Left renal cortex interstitium (tissue), 4 donors: ENCODE data around the gene CCDC169. TPM values are rescaled to one million over a fixed set of nuclear protein-coding genes. Genes with fewer than 3 reads are reported as not detected.
A peak's percentile ranks its signal among the peaks of the same experiment; 100 is the strongest.
"Not testable (repeated sequence)": the region's sequence is repeated elsewhere in the genome, so short reads cannot be mapped to it uniquely, and the experiment has no call there.

Experiments
- DNase-seq, 4 donors: peaks; one replicate each; pipeline ENCODE4 v3.0.0-alpha.2; 2013; ENCODE audit warnings: low read depth in 4 of 4, low spot score in 2 of 4, missing footprints in 1 of 4
- polyA plus RNA-seq, 4 donors: library from polyadenylated mRNA; unstranded; fragments of 120-200 nt; gene quantifications; one replicate each; pipeline ENCODE4 v1.2.1, GENCODE V29; 2013; ENCODE audit not compliant: insufficient read length in 4 of 4

The CCDC169 gene
- polyA plus RNA-seq, result 1 to 10 TPM; 3.6 to 6.1 (median 5.2) TPM

- peak; percentile 48 to 68 (median 62) for DNase-seq
Observed at GRCh38 chr13:36297366-36298338, at the start of gene CCDC169. TSS of gene CCDC169 (minus strand) at chr13:36297814. CDS start at chr13:36297719, 95 bp downstream.

GRCh38 chr13:36346222-36347083 lies 48.8 kb upstream of the CCDC169 start, which contains the start of gene SPART:
TSS of gene SPART (minus strand) at chr13:36346394. CDS start at chr13:36335830, 10,564 bp downstream.
- peak; percentile 77 to 84 (median 80) for DNase-seq

GRCh38 chr13:36345438-36346221 lies 48.0 kb upstream of the CCDC169 start:
- DNase-seq, result peak; percentile 57 to 76 (median 67)

- DNase-seq, result peak in 1 of 4 donors; percentile 15
Observed at GRCh38 chr13:36344886-36345437, 47.3 kb upstream of the CCDC169 start.

- no peak for DNase-seq
Observed at GRCh38 chr13:36344173-36344572, 46.6 kb upstream of the CCDC169 start.

- no peak for DNase-seq
Observed at GRCh38 chr13:36343766-36344165, 46.2 kb upstream of the CCDC169 start.

- DNase-seq, result no peak
Observed at GRCh38 chr13:36342715-36343114, 45.1 kb upstream of the CCDC169 start.

- DNase-seq, result no peak
Observed at GRCh38 chr13:36341718-36342117, 44.1 kb upstream of the CCDC169 start.

- DNase-seq, result no peak
Observed at GRCh38 chr13:36339600-36340155, 42.1 kb upstream of the CCDC169 start.

- no peak for DNase-seq
Observed at GRCh38 chr13:36337938-36338641, 40.5 kb upstream of the CCDC169 start.

- no peak for DNase-seq
Observed at GRCh38 chr13:36332986-36333385, 35.4 kb upstream of the CCDC169 start.

GRCh38 chr13:36332255-36332654 lies 34.6 kb upstream of the CCDC169 start:
- DNase-seq, result not testable (repeated sequence)

- no peak for DNase-seq
Observed at GRCh38 chr13:36331280-36331679, 33.7 kb upstream of the CCDC169 start.

GRCh38 chr13:36329361-36329760 lies 31.7 kb upstream of the CCDC169 start:
- DNase-seq, result no peak

- DNase-seq, result no peak
Observed at GRCh38 chr13:36328821-36329220, 31.2 kb upstream of the CCDC169 start.

GRCh38 chr13:36325912-36326311 lies 28.3 kb upstream of the CCDC169 start:
- DNase-seq, result no peak

- not testable (repeated sequence) for DNase-seq
Observed at GRCh38 chr13:36324881-36325280, 27.3 kb upstream of the CCDC169 start.

GRCh38 chr13:36323951-36324566 lies 26.4 kb upstream of the CCDC169 start:
- no peak for DNase-seq
